Epithelial cell of esophagus (primary cell): ENCODE data around the gene PKNOX2.

Source experiments
- DNase-seq: peaks from one replicate; pipeline ENCODE4 v3.0.0; 2010; ENCODE audit warnings: low read depth
- H3K4me3 ChIP-seq: 2 replicates; pipeline ENCODE4 v1.5.1; 2011; ENCODE audit warnings: mild to moderate bottlenecking, low read length, control low read depth
- TF ChIP-seq, protein P1 (sequence below): IDR thresholded peaks from 2 replicates; pipeline ENCODE4 v1.5.1; 2011; ENCODE audit warnings: low read depth, mild to moderate bottlenecking, low read length, control low read depth, inconsistent platforms; ENCODE audit not compliant: insufficient read depth; ENCODE audit errors: missing control alignments

Gene PKNOX2

DNA sequence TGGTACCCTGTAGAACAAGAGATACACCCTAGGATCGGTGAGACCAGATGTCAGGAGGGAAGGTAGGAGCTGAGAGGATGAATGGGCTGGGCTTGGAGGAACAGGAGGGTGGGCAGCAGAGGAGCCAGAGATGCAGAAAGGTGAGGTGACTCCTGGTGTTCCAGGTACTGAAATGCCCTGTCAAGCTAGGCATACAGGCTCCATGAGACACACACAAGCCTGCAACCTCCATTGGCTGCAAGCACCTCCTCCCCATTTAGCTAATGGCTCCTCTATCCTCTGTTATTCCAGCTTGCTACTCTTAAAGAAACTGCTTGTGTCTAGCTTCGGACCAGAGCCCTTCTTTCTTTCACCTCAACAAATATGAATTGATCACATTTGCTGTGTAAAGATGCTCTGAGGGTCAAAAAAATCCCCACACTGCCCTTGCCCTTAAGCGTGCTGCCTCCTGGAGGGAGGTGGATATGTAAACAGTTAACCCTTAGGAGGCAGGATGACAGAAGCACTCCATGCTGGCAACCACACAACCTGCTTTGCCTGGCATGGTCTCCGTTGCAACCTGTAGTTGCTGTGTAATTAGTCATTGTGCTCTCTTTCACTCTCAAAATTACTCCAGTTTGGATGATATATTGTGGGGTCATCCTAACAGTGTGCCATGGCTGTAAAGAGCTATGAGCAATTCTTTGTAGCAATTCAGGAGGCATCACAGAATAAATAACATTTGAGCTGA, 156.0 kb downstream of the PKNOX2 start:
- no peak for DNase-seq
- TF ChIP-seq, protein P1, sequence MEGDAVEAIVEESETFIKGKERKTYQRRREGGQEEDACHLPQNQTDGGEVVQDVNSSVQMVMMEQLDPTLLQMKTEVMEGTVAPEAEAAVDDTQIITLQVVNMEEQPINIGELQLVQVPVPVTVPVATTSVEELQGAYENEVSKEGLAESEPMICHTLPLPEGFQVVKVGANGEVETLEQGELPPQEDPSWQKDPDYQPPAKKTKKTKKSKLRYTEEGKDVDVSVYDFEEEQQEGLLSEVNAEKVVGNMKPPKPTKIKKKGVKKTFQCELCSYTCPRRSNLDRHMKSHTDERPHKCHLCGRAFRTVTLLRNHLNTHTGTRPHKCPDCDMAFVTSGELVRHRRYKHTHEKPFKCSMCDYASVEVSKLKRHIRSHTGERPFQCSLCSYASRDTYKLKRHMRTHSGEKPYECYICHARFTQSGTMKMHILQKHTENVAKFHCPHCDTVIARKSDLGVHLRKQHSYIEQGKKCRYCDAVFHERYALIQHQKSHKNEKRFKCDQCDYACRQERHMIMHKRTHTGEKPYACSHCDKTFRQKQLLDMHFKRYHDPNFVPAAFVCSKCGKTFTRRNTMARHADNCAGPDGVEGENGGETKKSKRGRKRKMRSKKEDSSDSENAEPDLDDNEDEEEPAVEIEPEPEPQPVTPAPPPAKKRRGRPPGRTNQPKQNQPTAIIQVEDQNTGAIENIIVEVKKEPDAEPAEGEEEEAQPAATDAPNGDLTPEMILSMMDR, result no peak
- H3K4me3 ChIP-seq, result no peak overlapping the region

DNA sequence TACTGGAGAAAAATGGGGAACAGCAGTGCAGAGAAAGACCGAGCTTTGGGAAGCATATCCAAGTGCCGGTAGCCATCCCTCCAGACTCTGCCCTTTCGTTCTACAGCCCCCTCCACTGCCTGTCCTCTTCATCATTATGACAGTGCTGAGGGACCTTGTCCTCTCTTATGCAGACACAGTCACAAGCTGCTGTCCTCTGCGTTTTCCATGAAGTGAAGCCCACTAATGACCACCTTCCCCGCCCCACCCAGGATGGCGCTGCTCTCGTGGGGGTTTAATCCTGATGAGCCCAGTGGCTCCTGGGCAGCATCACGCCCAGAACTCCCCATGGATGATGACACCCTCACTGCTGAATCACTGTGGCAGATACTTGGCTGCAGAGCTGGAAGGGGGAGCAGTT, 157.7 kb downstream of the PKNOX2 start:
- DNase-seq, result no peak
- no peak overlapping the region for H3K4me3 ChIP-seq
- TF ChIP-seq, protein P1, result no peak

DNA sequence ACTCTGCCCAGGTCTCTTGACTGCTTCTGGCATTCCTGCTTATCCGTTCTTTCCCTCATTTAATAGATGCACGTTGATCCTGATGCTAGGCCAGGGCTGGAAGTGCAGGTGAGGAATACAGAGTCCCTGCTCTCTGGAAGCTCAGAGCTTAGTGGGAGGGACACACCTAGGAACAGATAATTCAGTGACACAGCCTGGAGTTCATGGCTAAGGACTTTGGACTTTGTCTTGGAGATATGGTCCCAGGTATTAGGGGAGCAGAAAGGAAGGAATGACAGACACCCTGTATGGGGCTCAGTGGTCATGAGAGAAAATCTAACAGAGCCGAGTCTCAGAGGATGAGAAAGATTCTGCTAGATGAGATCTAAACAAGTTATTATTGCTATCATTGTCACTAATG, 160.6 kb downstream of the PKNOX2 start:
- TF ChIP-seq, protein P1, result no peak
- no peak overlapping the region for H3K4me3 ChIP-seq
- no peak for DNase-seq

DNA sequence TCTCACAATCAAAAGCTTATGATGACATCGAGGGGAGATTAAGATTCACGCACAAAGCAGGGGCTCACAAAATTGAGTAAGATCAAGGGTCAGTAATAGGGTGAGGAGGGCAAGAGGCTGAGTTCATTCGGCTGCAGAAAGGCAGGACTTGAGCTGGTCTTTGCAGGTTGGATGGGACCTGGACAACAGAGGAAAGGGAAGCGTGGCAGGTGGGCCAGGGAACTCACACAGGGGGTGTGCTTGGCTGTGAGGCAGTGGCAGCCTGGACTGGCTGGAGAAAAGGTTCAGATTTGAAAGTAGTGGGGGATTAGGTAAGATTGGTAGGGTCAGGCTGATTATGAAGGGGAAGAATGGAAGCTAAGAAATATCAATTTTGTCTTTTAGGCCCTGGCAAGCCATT, 161.6 kb downstream of the PKNOX2 start:
- H3K4me3 ChIP-seq, result no peak overlapping the region
- no peak for DNase-seq
- TF ChIP-seq, protein P1, result no peak

DNA sequence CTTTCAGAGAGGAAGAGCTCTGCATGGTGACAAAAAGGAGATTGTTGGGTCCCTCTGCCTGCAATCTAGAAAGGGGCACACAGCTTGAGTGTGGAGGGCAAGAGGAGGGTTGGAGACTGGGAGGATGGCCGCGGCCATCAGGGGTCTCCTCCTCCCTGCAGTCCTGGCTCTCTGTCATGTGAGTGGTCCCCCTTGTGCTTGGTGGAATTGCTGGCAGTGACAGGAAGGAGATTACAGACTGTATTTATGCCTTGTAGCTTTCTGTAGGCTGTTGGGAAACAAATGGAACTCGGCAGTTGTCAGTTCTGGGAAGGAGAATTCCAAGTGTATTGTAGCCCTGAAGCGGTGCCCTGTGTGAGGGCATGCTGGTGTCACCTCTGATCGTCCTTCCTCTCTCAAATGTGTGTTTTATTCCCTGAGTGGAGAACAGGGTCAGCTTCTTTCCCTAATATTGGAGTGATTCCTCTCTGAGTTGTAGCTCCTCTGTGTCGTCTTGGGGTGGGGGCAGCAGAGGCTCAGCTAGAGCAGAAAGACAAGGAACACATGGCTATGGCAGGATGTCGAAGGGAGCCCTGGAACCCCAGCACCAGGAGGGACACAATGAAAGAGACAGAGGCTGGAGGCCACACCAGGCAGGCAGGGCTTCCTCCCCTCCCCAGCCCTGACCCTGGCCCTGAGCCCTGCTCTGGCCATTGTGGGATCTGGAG, 163.1 kb downstream of the PKNOX2 start:
- TF ChIP-seq, protein P1, result no peak
- no peak overlapping the region for H3K4me3 ChIP-seq
- DNase-seq, result no peak

DNA sequence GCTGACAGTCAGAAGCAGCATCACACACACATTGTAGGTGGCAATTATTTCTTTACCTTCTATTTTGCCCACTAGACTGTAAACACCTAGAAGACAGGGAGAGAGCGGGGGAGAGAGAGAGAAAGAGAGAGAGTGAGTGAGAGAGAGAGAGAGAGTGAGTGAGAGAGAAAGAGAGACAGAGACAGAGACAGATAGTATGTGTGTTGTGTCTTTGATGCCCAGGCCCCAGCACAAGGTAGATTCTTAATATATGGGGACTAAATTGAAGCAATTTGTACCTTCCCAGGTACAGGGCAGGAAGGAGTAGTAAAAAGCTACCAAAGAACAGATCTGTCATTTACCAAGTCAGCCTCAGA, 163.7 kb downstream of the PKNOX2 start:
- no peak for DNase-seq
- TF ChIP-seq, protein P1, result no peak
- H3K4me3 ChIP-seq, result no peak overlapping the region
